ENCODE results near the gene CIDEB.

Gene CIDEB

DNA sequence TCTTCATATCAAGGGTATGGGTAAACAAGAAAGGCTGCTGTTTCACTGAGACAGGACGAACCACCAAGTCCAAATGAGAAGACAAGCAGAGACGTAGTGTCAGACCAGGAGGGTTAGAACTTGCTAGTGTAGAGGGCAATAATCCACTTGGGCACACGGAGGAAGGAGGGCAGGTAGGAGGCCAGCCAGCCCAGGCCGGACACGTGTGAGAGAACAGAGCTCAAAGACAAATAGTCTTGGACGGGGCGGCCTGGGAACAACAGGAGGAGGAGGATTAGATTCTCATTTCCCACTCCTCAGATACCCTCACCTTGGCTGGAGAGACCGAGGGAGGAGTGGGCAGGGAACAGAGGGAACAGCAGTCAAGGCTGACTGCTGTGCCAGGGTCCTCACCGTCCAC is 17.0 kb downstream of the CIDEB start:
- no peak for DNase-seq (ENCODE audit: low read depth in 3 of 3)

GRCh38 chr14:24289649-24290280 is 18.0 kb downstream of the CIDEB start:
- peak in 1 of 3 experiments; percentile 71 for DNase-seq (ENCODE audit: low read depth in 3 of 3)

DNA sequence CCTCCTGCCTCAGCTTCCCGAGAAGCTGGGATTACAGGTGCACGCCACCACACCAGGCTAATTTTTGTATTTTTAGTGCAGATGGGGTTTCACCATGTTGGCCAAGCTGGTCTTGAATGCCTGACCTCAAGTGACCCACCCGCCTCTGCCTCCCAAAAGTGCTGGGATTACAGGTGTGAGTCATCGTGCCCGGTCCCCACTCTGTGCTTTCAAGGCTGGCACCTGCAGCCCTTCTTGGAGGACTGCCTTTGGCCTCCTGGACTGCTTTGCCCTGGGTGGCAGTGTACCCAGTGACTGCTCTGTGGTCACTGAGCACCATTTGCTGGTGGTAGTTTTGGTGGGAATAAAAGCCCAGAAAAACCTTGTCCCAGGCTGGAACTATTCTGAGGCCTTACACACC is 20.8 kb downstream of the CIDEB start:
- no peak for DNase-seq (ENCODE audit: low read depth in 3 of 3)

- DNase-seq (ENCODE audit: low read depth in 3 of 3): no peak
Measured at GRCh38 chr14:24285351-24285750, 22.4 kb downstream of the CIDEB start.

GRCh38 chr14:24284501-24285035 is 23.2 kb downstream of the CIDEB start:
- no peak for DNase-seq (ENCODE audit: low read depth in 3 of 3)

DNA sequence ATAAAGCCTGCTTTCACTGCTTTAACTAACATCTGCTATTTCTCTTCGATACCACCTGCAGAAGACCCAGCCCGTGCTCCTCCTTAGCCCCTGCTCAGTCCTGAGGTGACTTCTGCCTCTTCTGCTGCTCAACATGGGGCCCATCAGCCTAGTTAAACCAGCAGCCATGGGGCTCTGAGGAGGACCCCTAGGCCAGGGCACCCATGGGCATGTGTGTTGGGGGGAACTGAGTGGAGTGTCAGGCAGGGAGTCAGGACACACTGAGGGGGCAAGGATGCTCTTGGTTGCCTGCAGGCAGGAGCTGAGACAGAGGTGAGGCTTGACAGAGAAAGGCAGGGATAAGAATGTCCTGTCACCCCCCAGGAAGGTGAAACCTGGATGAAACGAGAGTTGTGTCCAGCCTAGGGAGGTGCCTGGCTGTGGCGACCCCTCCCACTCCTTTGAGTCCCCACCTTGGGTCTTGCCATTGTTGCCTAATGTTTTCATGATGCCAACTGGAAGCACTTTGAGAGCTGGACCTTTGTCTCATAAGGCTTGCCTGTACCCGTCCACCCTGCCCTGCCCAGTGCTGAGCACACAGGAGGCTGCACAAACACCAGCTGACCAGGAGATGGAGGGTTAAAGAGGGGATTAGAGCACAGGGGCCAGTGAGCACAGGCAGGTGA is 23.8 kb downstream of the CIDEB start:
- no peak for DNase-seq (ENCODE audit: low read depth in 3 of 3)

DNA sequence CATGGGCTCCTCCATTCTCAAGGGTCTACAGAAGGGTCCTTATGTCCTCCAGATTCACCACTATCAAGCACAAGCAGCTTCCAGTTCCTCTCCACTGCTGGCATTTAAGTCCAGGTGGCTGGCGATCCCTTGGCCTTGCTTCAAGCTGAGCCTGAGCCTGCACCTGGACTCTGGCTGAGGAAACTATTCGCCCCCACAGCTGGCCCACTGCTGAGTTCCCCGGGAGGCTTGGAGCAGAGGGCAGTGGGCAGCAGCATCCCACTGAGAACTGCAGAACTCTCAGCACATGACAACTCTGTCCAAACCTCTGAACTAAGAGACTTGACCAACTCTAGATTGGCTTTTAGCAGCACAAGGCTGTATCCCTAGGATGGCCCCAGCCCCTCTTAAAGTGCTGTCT is 25.0 kb downstream of the CIDEB start:
- DNase-seq (ENCODE audit: low read depth in 3 of 3): no peak

DNA sequence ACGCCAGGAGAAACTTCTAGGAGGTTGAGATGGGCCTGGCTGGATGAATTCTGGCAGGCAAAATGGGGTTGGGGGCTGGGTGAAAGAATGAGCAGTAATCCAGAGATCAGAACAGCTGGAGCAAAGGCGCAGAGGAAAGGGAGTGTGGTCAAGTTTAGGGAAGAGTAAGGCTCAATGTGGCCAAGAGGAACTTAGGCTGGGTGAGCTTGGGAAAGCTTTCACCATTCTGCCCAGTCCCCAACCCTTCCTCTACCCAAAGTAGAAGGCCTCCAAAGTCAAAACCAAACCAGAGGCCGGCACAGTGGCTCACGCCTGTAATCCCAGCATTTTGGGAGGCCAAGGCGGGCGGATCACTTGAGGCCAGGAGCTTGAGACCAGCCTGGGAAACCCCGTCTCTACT is 26.1 kb downstream of the CIDEB start:
- DNase-seq (ENCODE audit: low read depth in 3 of 3): no peak

GRCh38 chr14:24280797-24281460 is 26.8 kb downstream of the CIDEB start:
- no peak for DNase-seq (ENCODE audit: low read depth in 3 of 3)

DNA sequence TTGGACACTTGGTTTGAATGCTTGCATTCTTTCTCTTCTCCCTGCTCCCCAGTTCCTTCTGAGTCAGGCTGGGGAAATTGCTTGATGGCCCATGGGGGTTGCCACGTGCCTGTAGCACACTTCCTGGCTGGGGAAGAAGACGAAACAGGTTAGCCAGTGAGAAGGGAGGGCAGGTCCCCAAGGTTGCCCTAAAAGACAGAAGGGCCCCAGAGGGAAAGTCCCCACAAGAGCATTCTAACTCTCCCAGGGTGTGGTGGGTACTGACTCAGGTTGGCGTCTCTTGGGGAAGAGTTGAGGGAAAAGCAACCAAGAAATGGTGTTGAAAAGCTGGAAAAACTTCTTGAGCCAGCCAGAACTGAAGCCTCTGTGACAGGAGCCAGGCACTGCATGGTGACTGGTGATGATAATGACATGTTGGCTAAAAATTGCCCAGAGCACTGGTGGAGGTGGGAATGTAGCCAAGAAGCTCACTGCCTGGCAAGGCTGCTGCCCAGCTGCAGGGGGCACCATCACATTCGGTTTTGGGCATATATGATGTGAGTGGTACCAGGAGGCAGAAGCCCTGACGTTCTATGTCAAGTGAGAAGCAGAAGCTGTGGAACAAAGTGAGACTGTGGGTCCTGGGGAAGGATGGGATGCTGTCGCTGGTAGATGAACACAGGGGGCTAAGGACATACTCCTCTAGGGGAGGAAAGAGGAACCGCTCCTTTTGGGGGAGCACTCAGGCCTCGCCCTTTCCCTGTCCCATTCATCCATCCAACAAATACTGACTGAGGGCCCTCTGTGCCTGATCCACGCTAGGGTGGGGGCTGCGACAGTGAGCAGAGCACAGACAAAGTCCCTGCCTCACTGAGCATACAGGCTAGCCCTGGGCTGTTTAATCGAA is 28.2 kb downstream of the CIDEB start:
- DNase-seq (ENCODE audit: low read depth in 3 of 3): peak in 2 of 3 experiments; percentile 39 to 61

DNA sequence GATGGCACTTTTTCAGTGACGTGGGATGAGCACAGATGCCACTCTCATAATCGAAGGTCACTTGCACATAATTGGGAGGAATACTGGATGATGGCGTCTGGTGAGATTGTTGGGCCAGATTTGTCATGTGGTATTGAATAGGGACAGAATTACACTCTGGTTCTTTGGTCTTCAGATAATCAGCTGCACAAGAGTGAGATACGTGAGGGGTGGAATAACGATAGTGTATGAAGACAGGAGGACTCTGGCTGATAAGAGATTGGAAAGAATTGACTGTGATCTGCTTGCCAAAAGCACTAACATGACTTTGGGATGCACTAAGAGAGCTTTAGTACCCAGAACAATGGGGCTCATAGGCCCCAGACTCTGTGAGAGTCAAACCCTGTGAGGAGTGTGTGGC is 29.4 kb downstream of the CIDEB start:
- DNase-seq (ENCODE audit: low read depth in 3 of 3): no peak

GRCh38 chr14:24277606-24278321 is 30.0 kb downstream of the CIDEB start:
- DNase-seq (ENCODE audit: low read depth in 3 of 3): no peak

DNA sequence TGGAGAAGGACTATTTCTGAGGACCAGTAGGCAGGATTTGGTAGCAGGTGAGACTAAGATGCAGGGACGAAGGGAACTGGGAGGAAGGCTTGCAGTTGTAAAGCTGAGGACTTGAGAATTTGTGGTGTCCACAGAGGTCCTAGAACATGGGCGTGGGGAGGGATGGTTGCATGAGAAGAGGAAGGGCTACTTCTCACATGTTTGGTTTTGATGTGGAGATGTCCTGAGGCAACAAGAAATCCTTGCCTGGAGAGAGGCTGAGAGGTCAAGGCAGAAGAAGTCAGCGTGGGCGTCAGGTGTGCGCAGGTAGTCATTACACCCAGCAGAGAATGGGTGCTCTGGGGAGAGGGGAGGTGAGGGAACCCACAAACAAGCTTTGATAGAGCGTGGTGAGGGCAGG is 30.7 kb downstream of the CIDEB start:
- DNase-seq (ENCODE audit: low read depth in 3 of 3): no peak

GRCh38 chr14:24274101-24274543 is 33.7 kb downstream of the CIDEB start:
- DNase-seq (ENCODE audit: low read depth in 3 of 3): peak; percentile 33 to 43 (median 41)

GRCh38 chr14:24273422-24273998 is 34.3 kb downstream of the CIDEB start:
- no peak for DNase-seq (ENCODE audit: low read depth in 3 of 3)

- no peak for DNase-seq (ENCODE audit: low read depth in 3 of 3)
Measured at GRCh38 chr14:24272467-24272866, 35.3 kb downstream of the CIDEB start.

- DNase-seq (ENCODE audit: low read depth in 3 of 3): no peak
Measured at GRCh38 chr14:24271834-24272263, 35.9 kb downstream of the CIDEB start.

DNA sequence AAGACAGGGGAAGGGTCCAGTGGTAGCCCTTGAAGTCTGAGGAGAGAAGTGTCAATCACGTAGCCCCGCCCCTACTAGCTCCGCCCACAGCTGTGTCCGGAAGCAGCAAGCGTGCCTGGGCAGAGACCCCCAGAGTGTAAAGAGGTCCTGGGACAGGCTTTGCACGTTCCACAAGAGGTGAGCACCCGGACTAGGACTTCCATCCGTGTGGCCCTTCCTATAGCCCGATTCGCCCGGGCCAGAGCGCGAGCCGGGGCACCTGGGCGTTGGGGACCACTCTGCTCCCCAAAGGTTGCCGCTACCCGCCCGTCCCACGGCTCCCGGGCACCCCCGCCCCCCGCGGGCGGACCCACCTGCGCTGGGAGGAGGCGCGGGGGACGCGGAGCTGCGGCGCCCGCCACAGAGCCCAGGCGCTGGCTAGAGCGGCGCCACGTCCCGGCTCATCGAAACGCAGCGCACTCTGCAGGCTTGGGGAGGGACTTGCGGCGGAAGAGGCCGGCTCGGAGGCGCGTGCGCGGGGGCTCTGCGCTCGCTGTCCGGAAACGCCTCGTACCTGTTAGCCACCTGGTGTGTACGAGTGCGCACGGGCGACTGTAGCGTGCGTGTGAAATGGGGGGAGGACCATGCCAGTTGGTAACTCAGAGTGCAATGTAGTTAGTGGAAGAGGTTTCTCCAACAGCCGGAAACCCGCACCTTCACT is 36.5 kb downstream of the CIDEB start, which contains the start of gene RABGGTA:
Gene RABGGTA (minus strand): TSS at position 464 of the 700 bp plus-strand sequence. CDS start 482 bp downstream, outside the sequence.
- DNase-seq (ENCODE audit: low read depth in 3 of 3): peak; percentile 78 to 83 (median 78)

DNA sequence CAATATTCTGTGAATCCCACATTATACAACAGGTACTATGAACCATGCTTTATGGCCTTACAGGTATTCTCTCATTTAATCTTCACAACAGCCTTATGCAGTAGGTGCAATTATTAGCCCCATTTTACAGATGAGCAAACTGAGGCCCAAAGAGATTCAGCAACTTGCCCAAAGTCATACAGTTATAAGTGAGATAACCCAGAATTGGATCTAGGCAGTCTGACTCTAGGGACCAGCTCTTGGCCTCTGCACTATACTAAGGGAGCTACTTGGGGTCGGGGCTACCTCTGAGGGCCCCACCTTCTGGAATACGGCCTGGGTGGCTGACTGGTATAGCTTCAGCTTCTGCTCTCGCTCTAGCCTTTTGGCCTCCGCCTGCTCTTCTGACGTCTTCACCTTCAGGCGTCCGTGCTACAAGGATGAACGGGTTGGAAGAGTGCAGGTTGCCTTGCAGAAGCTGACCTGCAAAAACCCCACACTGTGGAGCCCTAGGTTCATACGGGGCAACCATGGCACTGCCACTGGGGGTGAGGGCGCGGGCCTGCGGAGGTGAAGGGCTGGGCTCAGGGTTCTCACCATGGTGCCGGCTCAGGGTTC is 37.1 kb downstream of the CIDEB start:
- DNase-seq (ENCODE audit: low read depth in 3 of 3): no peak
